B cell (primary cell): ENCODE results near the gene WWTR1. TPM values are rescaled to one million over a fixed set of nuclear protein-coding genes. Genes with fewer than 3 reads are reported as not detected.

ENCODE experiments used
- ATAC-seq: fragments of 200-7000 bp; cut with Tn5 transposase; one replicate; pipeline ENCODE4 v1.10.0; 2021; ENCODE audit warnings: low read depth, mild to moderate bottlenecking, moderate number of reproducible peaks, moderate library complexity
- CTCF ChIA-PET: fragments of 350-600 bp; sonication (Branson Sonifier 250); formaldehyde crosslinking; loops from one replicate; lab custom pipeline; 2021; ENCODE audit warnings: antibody characterized with exemption, inconsistent platforms; lab: Charles Lee
- POLR2A ChIA-PET: fragments of 350-600 bp; sonication (Branson Sonifier 250); formaldehyde crosslinking; loops from one replicate; lab custom pipeline; 2021; ENCODE audit warnings: antibody characterized with exemption; lab: Charles Lee
- DNase-seq: peaks from one replicate; pipeline ENCODE4 v3.0.0; 2013
- H2AFZ ChIP-seq: 2 replicates; pipeline ENCODE4 v1.6.1; 2012; ENCODE audit warnings: mild to moderate bottlenecking, low read depth, low read length; ENCODE audit not compliant: insufficient read depth, poor library complexity, severe bottlenecking
- H3K27ac ChIP-seq, 2 donors: 1 replicate in 1 of 2; 2 replicates in 1 of 2; pipeline ENCODE4 v1.5.1; 2012 to 2013; ENCODE audit warnings: low read length in 2 of 2, mild to moderate bottlenecking in 2 of 2, moderate library complexity in 1 of 2
- H3K27me3 ChIP-seq, 4 experiments: fragments of 200-600 bp in 1 of 4; sonication (generic) in 1 of 4; replicated peaks in 1 of 4; 1 replicate in 2 of 4; 2 replicates in 2 of 4; pipeline versions ENCODE4 v1.6.1 to v1.7.0; 2013 to 2016; ENCODE audit warnings: low read length in 3 of 4, mild to moderate bottlenecking in 2 of 4, mixed read lengths in 1 of 4, moderate library complexity in 1 of 4; ENCODE audit not compliant: insufficient read depth in 4 of 4, control insufficient read depth in 3 of 4; ENCODE audit errors: control extremely low read depth in 1 of 4
- H3K36me3 ChIP-seq, 2 experiments: replicated peaks in 1 of 2; 1 replicate in 1 of 2; 2 replicates in 1 of 2; pipeline versions ENCODE4 v1.6.1 to v1.7.1; 2013; ENCODE audit warnings: low read length in 1 of 2; ENCODE audit not compliant: insufficient read depth in 2 of 2, control insufficient read depth in 1 of 2; ENCODE audit errors: control extremely low read depth in 1 of 2, extremely low read depth in 1 of 2
- H3K4me1 ChIP-seq, 2 donors: fragments of 200-600 bp in 1 of 2; sonication (generic) in 1 of 2; 1 replicate in 1 of 2; 2 replicates in 1 of 2; pipeline versions ENCODE4 v1.5.1 to v1.6.1; 2013 to 2017; ENCODE audit warnings: low read length in 2 of 2; ENCODE audit not compliant: control insufficient read depth in 2 of 2, insufficient read depth in 2 of 2
- H3K4me2 ChIP-seq: replicated peaks from 2 replicates; pipeline ENCODE3; 2012; ENCODE audit warnings: mild to moderate bottlenecking, low read depth, low read length; ENCODE audit not compliant: poor library complexity, severe bottlenecking
- H3K4me3 ChIP-seq, 5 experiments: fragments of 200-600 bp in 1 of 5; sonication (generic) in 1 of 5; 1 replicate in 3 of 5; 2 replicates in 2 of 5; pipeline versions ENCODE4 v1.5.1 to v1.7.0; 2011 to 2016; ENCODE audit warnings: low read length in 4 of 5, mild to moderate bottlenecking in 4 of 5, low read depth in 2 of 5, control low read depth in 1 of 5, moderate library complexity in 1 of 5; ENCODE audit not compliant: insufficient read depth in 1 of 5; ENCODE audit errors: control extremely low read depth in 1 of 5, extremely low read depth in 1 of 5
- H3K79me2 ChIP-seq: fragments of 200-600 bp; sonication (generic); one replicate; pipeline ENCODE4 v1.6.0; 2016; ENCODE audit warnings: low read length; ENCODE audit not compliant: control insufficient read depth, insufficient read depth
- H3K9ac ChIP-seq: fragments of 200-600 bp; sonication (generic); 2 replicates; pipeline ENCODE4 v1.6.1; 2017; ENCODE audit warnings: mild to moderate bottlenecking, low read length, moderate library complexity
- H3K9me3 ChIP-seq, 3 donors: one replicate each; pipeline versions ENCODE4 v1.6.1 to v1.7.1; 2013; ENCODE audit warnings: low read length in 2 of 3; ENCODE audit not compliant: control insufficient read depth in 2 of 3, insufficient read depth in 1 of 3; ENCODE audit errors: control extremely low read depth in 1 of 3
- H4K20me1 ChIP-seq: 2 replicates; pipeline ENCODE4 v1.6.0; 2012; ENCODE audit warnings: mild to moderate bottlenecking, low read length; ENCODE audit not compliant: insufficient read depth, control insufficient read depth, poor library complexity, severe bottlenecking
- H3K27ac Mint-ChIP-seq: one replicate; pipeline ENCODE4 v1.8.0; 2021; ENCODE audit warnings: mixed read lengths
- H3K27me3 Mint-ChIP-seq: one replicate; pipeline ENCODE4 v1.8.0; 2021; ENCODE audit warnings: mixed read lengths
- H3K4me1 Mint-ChIP-seq: one replicate; pipeline ENCODE4 v1.8.0; 2021; ENCODE audit warnings: mixed read lengths
- H3K4me3 Mint-ChIP-seq: one replicate; pipeline ENCODE4 v1.8.0; 2021; ENCODE audit warnings: mixed read lengths
- H3K9me3 Mint-ChIP-seq: one replicate; pipeline ENCODE4 v1.8.0; 2022; ENCODE audit warnings: mixed read lengths; ENCODE audit not compliant: insufficient read depth
- EZH2 ChIP-seq: IDR thresholded peaks from 2 replicates; pipeline ENCODE4 v1.6.1; 2012; ENCODE audit warnings: borderline replicate concordance, low read depth, mild to moderate bottlenecking, moderate library complexity, low read length; ENCODE audit not compliant: insufficient read depth, poor library complexity, severe bottlenecking
- WGBS: methylation state at CpG from one replicate; pipeline ENCODE4 v1.1.5; 2013; ENCODE audit warnings: missing lambda C conversion rate; ENCODE audit not compliant: insufficient coverage; 5-methylcytosine and 5-hydroxymethylcytosine counted together
- intact Hi-C: fragments of 100-400 bp; cut with micrococcal nuclease; formaldehyde crosslinking; loops from one replicate; pipeline ENCODE4 v1.10.0; 2022
- polyA plus RNA-seq: library from polyadenylated mRNA; depleted of rRNA; stranded (reverse); fragments of >200 nt; gene quantifications from 2 replicates; pipeline ENCODE4 v1.2.3, GENCODE V29; 2012
- total RNA-seq, 2 donors: library from RNA; stranded (reverse); fragments of 120-200 nt in 1 of 2; gene quantifications; 1 replicate in 1 of 2; 2 replicates in 1 of 2; pipeline versions ENCODE4 v1.2.3 to v1.2.4, GENCODE V29; 2013 to 2022
- TF ChIP-seq, protein P1 (sequence below): fragments of 200-600 bp; IDR thresholded peaks from one replicate; pipeline ENCODE4 v1.8.0; 2022; ENCODE audit warnings: antibody characterized with exemption, mild to moderate bottlenecking

WWTR1 gene
- total and polyA plus RNA-seq, 2 donors (not counting 1 experiment from before 2014, with no cell fraction given), result 0.79 to 2.3 TPM

DNA sequence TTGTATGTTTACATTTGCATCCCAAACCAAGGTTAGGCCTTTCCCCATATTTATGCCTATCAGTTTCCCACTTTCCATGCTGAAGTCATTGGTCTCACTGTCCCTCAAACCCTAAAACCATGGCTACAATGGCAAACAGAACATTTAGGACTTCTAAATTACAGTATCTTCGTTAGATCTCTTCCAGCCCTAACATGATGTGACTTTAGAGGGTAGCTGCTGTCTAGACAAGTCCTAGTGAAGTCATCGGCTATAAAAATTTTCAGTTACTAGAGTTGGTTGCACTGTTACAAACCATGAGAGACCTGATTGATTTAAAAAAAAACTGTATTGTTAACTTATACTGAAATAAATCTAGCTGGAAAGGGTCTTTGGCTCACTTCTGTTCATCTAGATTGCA, 128.7 kb downstream of the WWTR1 start:
- Histone ChIP-seq H3K36me3 (no peaks in the 10 kb centered on the region), H3K9ac (no peak overlapping the region), H4K20me1 (no peaks in the 10 kb centered on the region), H2AFZ (no peak overlapping the region), H3K27me3 (no peaks in the 10 kb centered on the region), H3K27ac (no peak overlapping the region), H3K4me3 (no peak overlapping the region), H3K4me1 (peaks cover 7 to 8% of the 10 kb centered on the region in 2 donors), H3K9me3 (no peaks in the 10 kb centered on the region), H3K4me2 (no peak overlapping the region), H3K79me2 (no peaks in the 10 kb centered on the region)
- no peak overlapping the region for H3K27ac Mint-ChIP-seq
- ChIA-PET POLR2A (no interaction called here), CTCF (no interaction called here)
- DNase-seq (no peak), ATAC-seq (no peak)
- H3K4me1 Mint-ChIP-seq, result peaks cover 11% of the 10 kb centered on the region
- no peak overlapping the region for H3K4me3 Mint-ChIP-seq
- H3K27me3 Mint-ChIP-seq, result peaks cover 5% of the 10 kb centered on the region
- H3K9me3 Mint-ChIP-seq, result no peaks in the 10 kb centered on the region
- intact Hi-C loops, result no loop called here
- TF ChIP-seq, protein P1, sequence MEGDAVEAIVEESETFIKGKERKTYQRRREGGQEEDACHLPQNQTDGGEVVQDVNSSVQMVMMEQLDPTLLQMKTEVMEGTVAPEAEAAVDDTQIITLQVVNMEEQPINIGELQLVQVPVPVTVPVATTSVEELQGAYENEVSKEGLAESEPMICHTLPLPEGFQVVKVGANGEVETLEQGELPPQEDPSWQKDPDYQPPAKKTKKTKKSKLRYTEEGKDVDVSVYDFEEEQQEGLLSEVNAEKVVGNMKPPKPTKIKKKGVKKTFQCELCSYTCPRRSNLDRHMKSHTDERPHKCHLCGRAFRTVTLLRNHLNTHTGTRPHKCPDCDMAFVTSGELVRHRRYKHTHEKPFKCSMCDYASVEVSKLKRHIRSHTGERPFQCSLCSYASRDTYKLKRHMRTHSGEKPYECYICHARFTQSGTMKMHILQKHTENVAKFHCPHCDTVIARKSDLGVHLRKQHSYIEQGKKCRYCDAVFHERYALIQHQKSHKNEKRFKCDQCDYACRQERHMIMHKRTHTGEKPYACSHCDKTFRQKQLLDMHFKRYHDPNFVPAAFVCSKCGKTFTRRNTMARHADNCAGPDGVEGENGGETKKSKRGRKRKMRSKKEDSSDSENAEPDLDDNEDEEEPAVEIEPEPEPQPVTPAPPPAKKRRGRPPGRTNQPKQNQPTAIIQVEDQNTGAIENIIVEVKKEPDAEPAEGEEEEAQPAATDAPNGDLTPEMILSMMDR, result no peak
- TF ChIP-seq EZH2, result no peak
- WGBS, result no CpG with 5 or more reads among the region's 2 CpGs

DNA sequence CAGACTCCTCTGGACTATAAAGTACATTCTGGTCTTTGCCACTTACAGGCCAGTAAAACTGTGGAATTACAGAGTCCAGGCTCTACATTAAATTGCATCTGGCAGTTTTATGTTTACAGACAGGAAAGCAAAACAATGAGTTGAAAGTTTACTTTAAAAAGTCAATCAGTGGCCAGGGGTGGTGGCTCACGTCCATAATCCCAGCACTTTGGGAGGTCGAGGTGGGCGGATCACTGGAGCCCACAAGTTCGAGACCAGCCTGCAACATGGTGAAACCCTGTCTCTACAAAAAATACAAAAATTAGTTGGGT, 129.5 kb downstream of the WWTR1 start:
- Histone ChIP-seq H3K4me1 (peaks cover 7 to 8% of the 10 kb centered on the region in 2 donors), H3K36me3 (no peaks in the 10 kb centered on the region), H3K27me3 (no peaks in the 10 kb centered on the region), H3K27ac (no peak overlapping the region), H3K9ac (no peak overlapping the region), H3K4me3 (no peak overlapping the region), H3K9me3 (no peaks in the 10 kb centered on the region), H4K20me1 (no peaks in the 10 kb centered on the region), H3K79me2 (no peaks in the 10 kb centered on the region), H3K4me2 (no peak overlapping the region), H2AFZ (no peak overlapping the region)
- intact Hi-C loops, result no loop called here
- H3K27ac Mint-ChIP-seq, result no peak overlapping the region
- no peak overlapping the region for H3K4me3 Mint-ChIP-seq
- H3K27me3 Mint-ChIP-seq, result peaks cover 5% of the 10 kb centered on the region
- ChIA-PET POLR2A (no interaction called here), CTCF (no interaction called here)
- H3K4me1 Mint-ChIP-seq, result peaks cover 11% of the 10 kb centered on the region
- WGBS, result no CpG with 5 or more reads among the region's 4 CpGs
- ATAC-seq (no peak), DNase-seq (no peak)
- no peaks in the 10 kb centered on the region for H3K9me3 Mint-ChIP-seq
- no peak for TF ChIP-seq EZH2
- TF ChIP-seq, protein P1, result no peak
